HepG2 (cell line): Measurements from ENCODE around the gene COG4. TPM values are rescaled to one million over a fixed set of nuclear protein-coding genes. Genes with fewer than 3 reads are reported as not detected.

Experiments used
- ARNT ChIP-seq: fragments of 450-650 bp; IDR thresholded peaks from 2 replicates; pipeline ENCODE4 v1.6.1; 2017
- ATAD3A ChIP-seq: sonication (generic); formaldehyde crosslinking; IDR thresholded peaks from 2 replicates; pipeline ENCODE4 v1.4.0; 2020; ENCODE audit warnings: missing genetic modification reagents
- BRCA1 ChIP-seq: sonication (generic); formaldehyde crosslinking; IDR thresholded peaks from 2 replicates; pipeline ENCODE4 v1.4.0; 2020; ENCODE audit warnings: missing genetic modification reagents
- CAMTA2 ChIP-seq: sonication (generic); formaldehyde crosslinking; IDR thresholded peaks from 2 replicates; pipeline ENCODE4 v1.4.0; 2020; ENCODE audit warnings: mild to moderate bottlenecking, missing genetic modification reagents, borderline replicate concordance
- CERS6 ChIP-seq: sonication (generic); formaldehyde crosslinking; IDR thresholded peaks from 2 replicates; pipeline ENCODE4 v1.5.0; 2020; ENCODE audit warnings: missing genetic modification reagents
- CHD4 ChIP-seq: fragments of 200-600 bp; sonication (generic); IDR thresholded peaks from 2 replicates; pipeline ENCODE4 v1.7.0; 2017; ENCODE audit warnings: mild to moderate bottlenecking, low read length, borderline replicate concordance
- DNMT3B ChIP-seq: conservative IDR thresholded peaks from 2 replicates; pipeline ENCODE4 v1.6.1; 2016; ENCODE audit warnings: missing biosample characterization, control low read depth
- GATAD2A ChIP-seq: IDR thresholded peaks from 2 replicates; pipeline ENCODE4 v1.6.1; 2016
- HMG20B ChIP-seq: conservative IDR thresholded peaks from 2 replicates; pipeline ENCODE4 v1.6.1; 2016; ENCODE audit warnings: missing genetic modification reagents, missing compliant biosample characterization
- HMGA1 ChIP-seq: sonication (generic); formaldehyde crosslinking; conservative IDR thresholded peaks from 2 replicates; pipeline ENCODE4 v1.4.0; 2020; ENCODE audit warnings: missing genetic modification reagents
- HOXA3 ChIP-seq: sonication (generic); formaldehyde crosslinking; IDR thresholded peaks from 2 replicates; pipeline ENCODE4 v1.5.0; 2020; ENCODE audit warnings: missing genetic modification reagents
- KLF6 ChIP-seq: IDR thresholded peaks from 2 replicates; pipeline ENCODE4 v1.8.0; 2016; ENCODE audit warnings: missing biosample characterization, missing genetic modification reagents
- KMT2B ChIP-seq: IDR thresholded peaks from 2 replicates; pipeline ENCODE4 v1.6.1; 2016; ENCODE audit warnings: missing genetic modification reagents, missing compliant biosample characterization
- MIXL1 ChIP-seq: IDR thresholded peaks from 2 replicates; pipeline ENCODE4 v1.6.1; 2016
- NFATC3 ChIP-seq: sonication (generic); formaldehyde crosslinking; IDR thresholded peaks from 2 replicates; pipeline ENCODE4 v1.5.1; 2020; ENCODE audit warnings: mild to moderate bottlenecking, missing genetic modification reagents
- RFXAP ChIP-seq: sonication (generic); formaldehyde crosslinking; IDR thresholded peaks from 2 replicates; pipeline ENCODE4 v1.4.0; 2020; ENCODE audit warnings: missing genetic modification reagents, borderline replicate concordance
- RXRA ChIP-seq: sonication (generic); formaldehyde crosslinking; IDR thresholded peaks from 2 replicates; pipeline ENCODE4 v1.5.1; 2020; ENCODE audit warnings: missing genetic modification reagents
- SIN3B ChIP-seq: fragments of 150-350 bp; IDR thresholded peaks from 2 replicates; pipeline ENCODE4 v1.6.1; 2014; ENCODE audit warnings: low read length
- SMC3 ChIP-seq: IDR thresholded peaks from 2 replicates; pipeline ENCODE4 v1.6.1; 2011; ENCODE audit warnings: low read length, improper control_type of control experiment
- SMYD3 ChIP-seq: sonication (generic); formaldehyde crosslinking; IDR thresholded peaks from 2 replicates; pipeline ENCODE4 v1.8.1; 2023; ENCODE audit warnings: mild to moderate bottlenecking, missing genetic modification reagents
- ZBTB7A ChIP-seq: sonication (generic); formaldehyde crosslinking; IDR thresholded peaks from 2 replicates; pipeline ENCODE4 v1.8.0; 2022; ENCODE audit warnings: mild to moderate bottlenecking, missing genetic modification reagents
- ZBTB8A ChIP-seq: sonication (generic); formaldehyde crosslinking; IDR thresholded peaks from 2 replicates; pipeline ENCODE4 v1.4.0; 2020; ENCODE audit warnings: mild to moderate bottlenecking, low read depth, missing genetic modification reagents, borderline replicate concordance
- ZFP37 ChIP-seq: sonication (generic); formaldehyde crosslinking; IDR thresholded peaks from 2 replicates; pipeline ENCODE4 v1.4.0; 2020; ENCODE audit warnings: missing genetic modification reagents, borderline replicate concordance
- ZNF12 ChIP-seq: sonication (generic); formaldehyde crosslinking; IDR thresholded peaks from 2 replicates; pipeline ENCODE4 v1.5.0; 2020; ENCODE audit warnings: missing genetic modification reagents
- ZNF260 ChIP-seq: sonication (generic); formaldehyde crosslinking; IDR thresholded peaks from 2 replicates; pipeline ENCODE4 v1.4.0; 2020; ENCODE audit warnings: missing genetic modification reagents, low read depth, mild to moderate bottlenecking, borderline replicate concordance
- ZNF441 ChIP-seq: sonication (generic); formaldehyde crosslinking; IDR thresholded peaks from 2 replicates; pipeline ENCODE4 v1.7.0; 2021; ENCODE audit warnings: missing genetic modification reagents, borderline replicate concordance
- ZNF550 ChIP-seq: sonication (generic); formaldehyde crosslinking; IDR thresholded peaks from 2 replicates; pipeline ENCODE4 v1.4.0; 2020; ENCODE audit warnings: mild to moderate bottlenecking, missing genetic modification reagents, borderline replicate concordance
- ZNF570 ChIP-seq: sonication (generic); formaldehyde crosslinking; IDR thresholded peaks from 2 replicates; pipeline ENCODE4 v1.4.0; 2020; ENCODE audit warnings: mild to moderate bottlenecking, missing genetic modification reagents, borderline replicate concordance
- ZNF776 ChIP-seq: sonication (generic); formaldehyde crosslinking; IDR thresholded peaks from 2 replicates; pipeline ENCODE4 v1.4.0; 2020; ENCODE audit warnings: mild to moderate bottlenecking, missing genetic modification reagents
- ZSCAN22 ChIP-seq: sonication (generic); formaldehyde crosslinking; IDR thresholded peaks from 2 replicates; pipeline ENCODE4 v1.4.0; 2020; ENCODE audit warnings: mild to moderate bottlenecking, missing genetic modification reagents
- polyA plus RNA-seq, 8 experiments: library from polyadenylated mRNA; depleted of rRNA in 3 of 8; stranded (reverse) in 7 of 8; unstranded in 1 of 8; fragments of >200 nt; fragmentation: Illumina TruSeq in 4 of 8; extraction: Trizol in 4 of 8; gene quantifications; 2 replicates each; pipeline versions ENCODE4 v1.2.1 to v1.2.3, GENCODE V29; 2011 to 2016; ENCODE audit warnings: low read depth in 4 of 8, missing spikeins in 1 of 8, mixed read lengths in 1 of 8; ENCODE audit not compliant: insufficient read depth in 1 of 8
- total RNA-seq, 5 experiments: library from RNA; depleted of rRNA; stranded (reverse); fragments of >200 nt; fragmentation: Illumina TruSeq; extraction: Trizol; gene quantifications; 2 replicates each; pipeline ENCODE4 v1.2.3, GENCODE V29; 2016; ENCODE audit warnings: low read depth in 1 of 5
- TF ChIP-seq, protein P1 (sequence below): IDR thresholded peaks from 2 replicates; pipeline ENCODE4 v1.6.1; 2016; ENCODE audit warnings: mild to moderate bottlenecking, missing biosample characterization, missing genetic modification reagents
- TF ChIP-seq, protein P2 (sequence below): sonication (generic); formaldehyde crosslinking; IDR thresholded peaks from 2 replicates; pipeline ENCODE4 v1.4.0; 2020; ENCODE audit warnings: missing genetic modification reagents

Gene COG4
- total and polyA plus RNA-seq, 2 of the 13 experiments (the other 11 are each of a cell fraction or from before 2014, with no cell fraction given): 51.1 to 73.8 TPM

DNA sequence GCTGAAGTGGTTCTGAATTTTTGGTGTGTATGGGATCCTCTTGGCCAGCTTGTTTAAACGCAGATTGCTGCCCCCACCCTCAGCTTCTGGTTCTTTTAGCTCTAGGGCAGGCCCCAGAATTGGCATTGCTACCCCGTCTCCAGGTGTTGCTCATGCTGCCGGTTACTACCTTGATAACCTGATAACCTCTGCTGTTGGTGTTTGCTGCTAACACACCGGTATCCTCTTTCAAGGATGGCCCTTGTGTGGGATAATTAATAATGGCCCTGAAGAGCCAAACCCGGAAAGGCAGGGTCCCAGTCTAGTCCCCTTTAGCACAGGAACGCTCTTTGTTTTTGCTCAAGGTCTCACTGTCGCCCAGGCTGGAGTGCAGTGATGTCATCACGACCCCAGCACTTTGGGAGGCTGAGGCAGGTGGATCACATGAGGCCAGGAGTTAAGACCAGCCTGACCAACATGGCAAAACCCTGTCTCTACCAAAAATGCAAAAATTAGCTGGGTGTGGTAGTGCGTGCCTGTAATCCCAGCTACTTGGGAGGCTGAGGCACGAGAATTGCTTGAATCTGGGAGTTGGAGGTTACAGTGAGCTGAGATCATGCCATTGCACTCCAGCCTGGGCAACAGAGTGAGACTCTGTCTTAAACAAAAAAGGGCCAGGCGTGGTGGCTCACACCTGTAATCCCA lies 83.2 kb downstream of the COG4 start (continued):
- no peak for TF ChIP-seq DNMT3B (CRISPR knock-in tag)
- TF ChIP-seq ZBTB7A (CRISPR knock-in tag): peak; percentile 68; the same call in 1 of the 2 replicates
- no peak for TF ChIP-seq ZNF550 (CRISPR knock-in tag)
- TF ChIP-seq KMT2B: no peak
- TF ChIP-seq HMG20B (CRISPR knock-in tag): 0 out of 2 replicates have a peak, but pooled peaks have one; percentile 16
- peak; percentile 72 for TF ChIP-seq MIXL1
- no peak for TF ChIP-seq SMC3
- TF ChIP-seq CHD4: no peak
- no peak for TF ChIP-seq ZSCAN22 (CRISPR knock-in tag)
- TF ChIP-seq BRCA1 (CRISPR knock-in tag): 0 out of 2 replicates have a peak, but pooled peaks have one; percentile 52
- peak; percentile 49; the same call in 1 of the 2 replicates for TF ChIP-seq RXRA (CRISPR knock-in tag)
- no peak for TF ChIP-seq KLF6 (CRISPR knock-in tag)
- TF ChIP-seq CERS6 (CRISPR knock-in tag): no peak
- TF ChIP-seq ZNF776: no peak
- TF ChIP-seq ZBTB8A (CRISPR knock-in tag): peak; percentile 69; the same call in 1 of the 2 replicates
- peak; percentile 49; the same call in 1 of the 2 replicates for TF ChIP-seq RFXAP (CRISPR knock-in tag)
- TF ChIP-seq ZFP37: 0 out of 2 replicates have a peak, but pooled peaks have one; percentile 68
- peak; percentile 51; the same call in 1 of the 2 replicates for TF ChIP-seq HOXA3
- no peak for TF ChIP-seq ZNF441 (CRISPR knock-in tag)
- no peak for TF ChIP-seq SIN3B
- TF ChIP-seq HMGA1 (CRISPR knock-in tag): no peak
- 0 out of 2 replicates have a peak, but pooled peaks have one; percentile 39 for TF ChIP-seq CAMTA2
- TF ChIP-seq ARNT: no peak
- TF ChIP-seq ZNF12 (CRISPR knock-in tag): no peak; the same call in 1 of the 2 replicates
- TF ChIP-seq GATAD2A: peak; percentile 17; the same call in 1 of the 2 replicates
- TF ChIP-seq NFATC3 (CRISPR knock-in tag): no peak
- no peak for TF ChIP-seq ATAD3A (CRISPR knock-in tag)
- TF ChIP-seq SMYD3: no peak
- TF ChIP-seq, protein P1, sequence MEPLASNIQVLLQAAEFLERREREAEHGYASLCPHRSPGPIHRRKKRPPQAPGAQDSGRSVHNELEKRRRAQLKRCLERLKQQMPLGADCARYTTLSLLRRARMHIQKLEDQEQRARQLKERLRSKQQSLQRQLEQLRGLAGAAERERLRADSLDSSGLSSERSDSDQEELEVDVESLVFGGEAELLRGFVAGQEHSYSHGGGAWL (CRISPR knock-in tag): no peak
- 0 out of 2 replicates have a peak, but pooled peaks have one; percentile 52 for TF ChIP-seq ZNF260
- no peak for TF ChIP-seq ZNF570 (CRISPR knock-in tag)
- TF ChIP-seq, protein P2, sequence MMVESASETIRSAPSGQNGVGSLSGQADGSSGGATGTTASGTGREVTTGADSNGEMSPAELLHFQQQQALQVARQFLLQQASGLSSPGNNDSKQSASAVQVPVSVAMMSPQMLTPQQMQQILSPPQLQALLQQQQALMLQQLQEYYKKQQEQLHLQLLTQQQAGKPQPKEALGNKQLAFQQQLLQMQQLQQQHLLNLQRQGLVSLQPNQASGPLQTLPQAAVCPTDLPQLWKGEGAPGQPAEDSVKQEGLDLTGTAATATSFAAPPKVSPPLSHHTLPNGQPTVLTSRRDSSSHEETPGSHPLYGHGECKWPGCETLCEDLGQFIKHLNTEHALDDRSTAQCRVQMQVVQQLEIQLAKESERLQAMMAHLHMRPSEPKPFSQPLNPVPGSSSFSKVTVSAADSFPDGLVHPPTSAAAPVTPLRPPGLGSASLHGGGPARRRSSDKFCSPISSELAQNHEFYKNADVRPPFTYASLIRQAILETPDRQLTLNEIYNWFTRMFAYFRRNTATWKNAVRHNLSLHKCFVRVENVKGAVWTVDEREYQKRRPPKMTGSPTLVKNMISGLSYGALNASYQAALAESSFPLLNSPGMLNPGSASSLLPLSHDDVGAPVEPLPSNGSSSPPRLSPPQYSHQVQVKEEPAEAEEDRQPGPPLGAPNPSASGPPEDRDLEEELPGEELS (CRISPR knock-in tag): peak; percentile 39; the same call in 1 of the 2 replicates
